ENCODE results near the gene BIRC3. TPM values are rescaled to one million over a fixed set of nuclear protein-coding genes. Genes with fewer than 3 reads are reported as not detected.

Gene BIRC3
- polyA plus RNA-seq, 2 of the 4 experiments (the other 2 are of a cell fraction), result 11.3 to 17.5 TPM

GRCh38 chr11:102305352-102306047 lies 11.8 kb upstream of the BIRC3 start:
- 14% methylated on average over 3 of the region's 3 CpGs for WGBS (ENCODE audit: missing lambda C conversion rate)
- Histone ChIP-seq H3K4me2 (peak overlapping the region; percentile 77), H3K9me3 (peaks cover 7% of the 10 kb centered on the region; the same call in 1 of the 3 replicates), H3K27ac (peak overlapping the region; percentile 77 to 85), H3K4me1 (peaks cover 34% of the 10 kb centered on the region), H3K4me3 (peak overlapping the region; percentile 6; the same call in 1 of the 3 replicates)
- TF ChIP-seq MAFK (IDR thresholded peaks at IDR 0.05; ENCODE audit: partially characterized antibody) (peak; percentile 98), HEYL (CRISPR knock-in tag; IDR thresholded peaks at IDR 0.05) (no peak), POLR2A (IDR thresholded peaks at IDR 0.05; ENCODE audit: low read length) (no peak), HES2 (IDR thresholded peaks at IDR 0.05) (no peak), RCOR1 (IDR thresholded peaks at IDR 0.05; ENCODE audit: low read depth, low read length) (no peak)
- ATAC-seq, result peak; percentile 22 to 49; a peak in 4 of 6 replicates
- CTCF ChIA-PET, result interaction anchor here (0.7 to 1.8 kb wide), 8 partner anchors 10 to 308 kb away, joined by 3 to 15 read pairs (median 6); no protein-coding TSS in a partner anchor
- DNase-seq (ENCODE audit: low read depth in 1 of 2, low spot score in 1 of 2), result no peak
- POLR2A ChIA-PET, result no interaction called here
- no peak for FAIRE-seq

GRCh38 chr11:102306048-102306597 lies 11.2 kb upstream of the BIRC3 start:
- H3K4me2 ChIP-seq, result peak overlapping the region; percentile 77
- ChIA-PET POLR2A (no interaction called here), CTCF (interaction anchor here (0.7 to 1.8 kb wide), 10 partner anchors 9 to 308 kb away, joined by 3 to 15 read pairs (median 5); no protein-coding TSS in a partner anchor)
- FAIRE-seq (no peak), ATAC-seq (peak; percentile 92 to 93), DNase-seq (ENCODE audit: low read depth in 1 of 2, low spot score in 1 of 2) (peak; percentile 51 to 86)
- peaks cover 34% of the 10 kb centered on the region for H3K4me1 ChIP-seq
- peak overlapping the region; percentile 77 to 85 for H3K27ac ChIP-seq
- 0% methylated on average over 5 of the region's 5 CpGs for WGBS (ENCODE audit: missing lambda C conversion rate)
- peak overlapping the region; percentile 6; the same call in 2 of the 3 replicates for H3K4me3 ChIP-seq
- H3K9me3 ChIP-seq, result peaks cover 7% of the 10 kb centered on the region; the same call in 1 of the 3 replicates
- 0 out of 3 replicates have a peak, but pooled peaks have one; percentile 11 for TF ChIP-seq CTCF (IDR thresholded peaks at IDR 0.05)
- TF ChIP-seq KDM5A (IDR thresholded peaks at IDR 0.05), result no peak
- TF ChIP-seq FOSL2 (IDR thresholded peaks at IDR 0.05), result no peak
- TF ChIP-seq FOSL2 (CRISPR knock-in tag; IDR thresholded peaks at IDR 0.05), result peak; percentile 60
- peak in 1 of 2 experiments; percentile 14; a peak in 2 of 5 replicates for TF ChIP-seq RAD21 (conservative IDR thresholded peaks at IDR 0.05 in 1 of 2, IDR thresholded peaks at IDR 0.05 in 1 of 2)
- no peak for TF ChIP-seq HMGXB4 (CRISPR knock-in tag; IDR thresholded peaks at IDR 0.05; ENCODE audit: borderline replicate concordance)
- no peak for TF ChIP-seq PHF8 (IDR thresholded peaks at IDR 0.05; ENCODE audit: borderline replicate concordance, low read depth)
- no peak for TF ChIP-seq ESRRA (IDR thresholded peaks at IDR 0.05; ENCODE audit: borderline replicate concordance, low read length)
- TF ChIP-seq MAX (IDR thresholded peaks at IDR 0.05), result peak; percentile 19; the same call in 1 of the 2 replicates
- peak; percentile 48; the same call in 1 of the 2 replicates for TF ChIP-seq GATA3 (IDR thresholded peaks at IDR 0.05; ENCODE audit: borderline replicate concordance)
- no peak for TF ChIP-seq ELK1 (IDR thresholded peaks at IDR 0.05; ENCODE audit: low read depth, low read length)
- no peak for TF ChIP-seq USF2 (IDR thresholded peaks at IDR 0.05)
- TF ChIP-seq CBX8 (IDR thresholded peaks at IDR 0.05), result no peak
- no peak for TF ChIP-seq TP53 (CRISPR knock-in tag; IDR thresholded peaks at IDR 0.05)
- no peak for TF ChIP-seq POLR2AphosphoS2 (conservative IDR thresholded peaks at IDR 0.05; ENCODE audit: low read length)
- TF ChIP-seq NFE2L2 (conservative IDR thresholded peaks at IDR 0.05; ENCODE audit: low read length), result no peak
- no peak for TF ChIP-seq ATOH8 (CRISPR knock-in tag; IDR thresholded peaks at IDR 0.05; ENCODE audit: low read depth)
- no peak for TF ChIP-seq ZC3H11A (IDR thresholded peaks at IDR 0.05)
- TF ChIP-seq HOXB5 (CRISPR knock-in tag; IDR thresholded peaks at IDR 0.05), result no peak
- no peak for TF ChIP-seq RCOR1 (IDR thresholded peaks at IDR 0.05; ENCODE audit: low read depth, low read length)
- peak in 1 of 2 experiments; percentile 10; a peak in 1 of 4 replicates for TF ChIP-seq CEBPB (IDR thresholded peaks at IDR 0.05)
- TF ChIP-seq RFX5 (IDR thresholded peaks at IDR 0.05), result no peak
- peak in 1 of 2 experiments; percentile 25; a peak in 1 of 5 replicates for TF ChIP-seq EP300 (IDR thresholded peaks at IDR 0.05)
- no peak for TF ChIP-seq RNF2 (IDR thresholded peaks at IDR 0.05; ENCODE audit: borderline replicate concordance, low read depth)
- no peak for TF ChIP-seq FOSB (CRISPR knock-in tag; IDR thresholded peaks at IDR 0.05)
- no peak for TF ChIP-seq POLR2A (IDR thresholded peaks at IDR 0.05; ENCODE audit: low read length)
